GM19193 (cell line): ENCODE data around the gene RIPK1.

Source experiments
- POLR2A ChIP-seq: IDR thresholded peaks from 4 replicates; pipeline ENCODE4 v1.6.1; 2011; ENCODE audit not compliant: insufficient read depth, insufficient read length; ENCODE audit errors: extremely low read depth

RIPK1 gene

GRCh38 chr6:3119040-3119723, 50.9 kb downstream of the RIPK1 start:
- no peak for TF ChIP-seq POLR2A

GRCh38 chr6:3120765-3121089, 52.4 kb downstream of the RIPK1 start:
- no peak for TF ChIP-seq POLR2A

- TF ChIP-seq POLR2A: no peak
Observed at GRCh38 chr6:3122823-3123182, 54.5 kb downstream of the RIPK1 start.

GRCh38 chr6:3124667-3125066, 56.4 kb downstream of the RIPK1 start:
- no peak for TF ChIP-seq POLR2A

GRCh38 chr6:3125815-3126214, 57.5 kb downstream of the RIPK1 start:
- no peak for TF ChIP-seq POLR2A

GRCh38 chr6:3128356-3129108, 60.2 kb downstream of the RIPK1 start:
- TF ChIP-seq POLR2A: no peak

- TF ChIP-seq POLR2A: no peak
Observed at GRCh38 chr6:3131695-3132094, 63.4 kb downstream of the RIPK1 start.

- TF ChIP-seq POLR2A: no peak
Observed at GRCh38 chr6:3133515-3133914, 65.2 kb downstream of the RIPK1 start.

- no peak for TF ChIP-seq POLR2A
Observed at GRCh38 chr6:3135668-3136291, 67.5 kb downstream of the RIPK1 start.

- no peak for TF ChIP-seq POLR2A
Observed at GRCh38 chr6:3136292-3137011, 68.2 kb downstream of the RIPK1 start.

GRCh38 chr6:3137057-3137777, 68.9 kb downstream of the RIPK1 start:
- TF ChIP-seq POLR2A: no peak

- no peak for TF ChIP-seq POLR2A
Observed at GRCh38 chr6:3138341-3138740, 70.0 kb downstream of the RIPK1 start.

- no peak for TF ChIP-seq POLR2A
Observed at GRCh38 chr6:3139090-3139903, 71.0 kb downstream of the RIPK1 start.

GRCh38 chr6:3140201-3140600, 71.9 kb downstream of the RIPK1 start:
- no peak for TF ChIP-seq POLR2A
